Ovary (tissue), 9 donors: ENCODE results near the gene COX8A. TPM values are rescaled to one million over a fixed set of nuclear protein-coding genes. Genes with fewer than 3 reads are reported as not detected.
A peak's percentile ranks its signal among the peaks of the same experiment; 100 is the strongest.

Experiments used
- DNase-seq, 5 donors: peaks; one replicate each; pipeline ENCODE4 v3.0.0-alpha.2; 2019 to 2020
- H3K27ac ChIP-seq, 2 donors: fragments of 200-600 bp; one replicate each; pipeline versions ENCODE4 v1.5.1 to v1.8.0; 2019 to 2022
- H3K27me3 ChIP-seq: fragments of 200-600 bp; one replicate; pipeline ENCODE4 v1.8.0; 2022
- H3K36me3 ChIP-seq: fragments of 200-600 bp; sonication (generic); one replicate; pipeline ENCODE4 v1.5.1; 2019
- H3K4me1 ChIP-seq: one replicate; pipeline ENCODE4 v1.8.1; 2013; ENCODE audit warnings: mild to moderate bottlenecking, moderate library complexity; ENCODE audit not compliant: insufficient read depth
- H3K4me3 ChIP-seq: fragments of 200-600 bp; sonication (generic); one replicate; pipeline ENCODE4 v1.5.1; 2017
- H3K9me3 ChIP-seq, 2 donors: fragments of 200-600 bp in 1 of 2; sonication (generic) in 1 of 2; one replicate each; pipeline versions ENCODE4 v1.5.1 to v1.8.1; 2013 to 2019; ENCODE audit warnings: mild to moderate bottlenecking in 1 of 2, moderate library complexity in 1 of 2
- EP300 ChIP-seq: sonication (generic); formaldehyde crosslinking; IDR thresholded peaks from one replicate; pipeline ENCODE4 v1.6.1; 2017; ENCODE audit warnings: antibody characterized with exemption
- POLR2A ChIP-seq: fragments of 450-650 bp; IDR thresholded peaks from one replicate; pipeline ENCODE4 v1.6.1; 2017; ENCODE audit warnings: antibody characterized with exemption, mild to moderate bottlenecking, moderate library complexity
- WGBS, 3 donors: extraction: QIAGEN DNeasy Blood & Tissue Kit in 1 of 3; methylation state at CpG; one replicate each; pipeline versions ENCODE4 v1.1.5 to v1.1.7; 2013 to 2017; 5-methylcytosine and 5-hydroxymethylcytosine counted together
- intact Hi-C, 4 donors: fragments of 100-400 bp; cut with DNase I; formaldehyde crosslinking; loops; one replicate each; pipeline versions ENCODE4 v1.11.0 to v1.15.1; 2022 to 2023
- polyA plus RNA-seq, 2 donors: library from polyadenylated mRNA; stranded (reverse); fragments of 200-250 nt in 1 of 2; fragments of 350-450 nt in 1 of 2; fragmentation: Illumina TruSeq in 1 of 2; extraction: RNeasy Lipid Tissue Mini Kit (QIAGEN cat#74804) in 1 of 2; gene quantifications; one replicate each; pipeline ENCODE4 v1.2.3, GENCODE V29; 2013 to 2014
- total RNA-seq, 7 donors: library from RNA; depleted of rRNA in 2 of 7; stranded (reverse); fragments of >200 nt in 2 of 7; fragmentation: NEBNext Ultra II Directional in 3 of 7; extraction: Animal tissue kit (Norgen Biotek cat#: 25700) in 3 of 7; gene quantifications; one replicate each; pipeline versions ENCODE4 v1.1.0 to v1.2.4, GENCODE V29; 2016 to 2023
- TF ChIP-seq, protein P1 (sequence below), 3 donors: fragments of 450-650 bp in 2 of 3; fragments of 200-600 bp in 1 of 3; IDR thresholded peaks; one replicate each; pipeline versions ENCODE4 v1.5.1 to v1.8.0; 2016 to 2022; ENCODE audit warnings: antibody characterized with exemption in 3 of 3, mild to moderate bottlenecking in 1 of 3
- donor health status: DM: no; HTN: no; CAD: no; lungs with moderate emphysema.
- donor health status: DM: no; HTN: no; CAD: no.
- donor health status: Bipolar disorder and iron deficiency.
- donor health status: DM: yes; HTN: yes; CAD: no.
- donor health status: DM: no; HTN: no; CAD: no.
- donor health status: DM: yes; HTN: yes; CAD: no.

Gene COX8A
- total and polyA plus RNA-seq, 9 donors = 64.8 to 438 (median 222) TPM

DNA sequence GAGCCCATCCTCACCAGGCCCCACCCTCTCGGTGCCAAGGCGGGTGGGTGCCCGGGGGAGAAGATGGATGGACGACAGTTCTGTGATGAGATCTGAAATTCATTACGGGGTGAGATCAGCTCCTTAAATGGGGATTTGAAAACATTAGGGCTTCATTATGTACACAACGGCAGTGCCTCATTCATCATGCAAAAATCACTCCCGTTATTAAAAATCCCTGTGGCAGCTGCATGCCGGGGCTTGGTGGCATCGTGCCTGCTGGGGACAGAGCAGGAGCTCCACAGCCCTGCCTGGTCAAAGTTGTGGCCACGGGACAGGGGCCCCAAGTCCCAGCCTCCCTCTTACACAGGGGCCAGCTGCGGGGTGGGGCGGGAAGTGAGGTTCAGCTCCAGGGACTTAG is 32.0 kb downstream of the COX8A start:
- TF ChIP-seq EP300 (no peak), POLR2A (no peak)
- TF ChIP-seq, protein P1, sequence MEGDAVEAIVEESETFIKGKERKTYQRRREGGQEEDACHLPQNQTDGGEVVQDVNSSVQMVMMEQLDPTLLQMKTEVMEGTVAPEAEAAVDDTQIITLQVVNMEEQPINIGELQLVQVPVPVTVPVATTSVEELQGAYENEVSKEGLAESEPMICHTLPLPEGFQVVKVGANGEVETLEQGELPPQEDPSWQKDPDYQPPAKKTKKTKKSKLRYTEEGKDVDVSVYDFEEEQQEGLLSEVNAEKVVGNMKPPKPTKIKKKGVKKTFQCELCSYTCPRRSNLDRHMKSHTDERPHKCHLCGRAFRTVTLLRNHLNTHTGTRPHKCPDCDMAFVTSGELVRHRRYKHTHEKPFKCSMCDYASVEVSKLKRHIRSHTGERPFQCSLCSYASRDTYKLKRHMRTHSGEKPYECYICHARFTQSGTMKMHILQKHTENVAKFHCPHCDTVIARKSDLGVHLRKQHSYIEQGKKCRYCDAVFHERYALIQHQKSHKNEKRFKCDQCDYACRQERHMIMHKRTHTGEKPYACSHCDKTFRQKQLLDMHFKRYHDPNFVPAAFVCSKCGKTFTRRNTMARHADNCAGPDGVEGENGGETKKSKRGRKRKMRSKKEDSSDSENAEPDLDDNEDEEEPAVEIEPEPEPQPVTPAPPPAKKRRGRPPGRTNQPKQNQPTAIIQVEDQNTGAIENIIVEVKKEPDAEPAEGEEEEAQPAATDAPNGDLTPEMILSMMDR (IDR thresholded peaks at IDR 0.05) = no peak
- DNase-seq = no peak
- Histone ChIP-seq H3K4me1 (peaks cover 8% of the 10 kb centered on the region), H3K36me3 (no peaks in the 10 kb centered on the region), H3K27me3 (no peaks in the 10 kb centered on the region), H3K9me3 (no peaks in the 10 kb centered on the region), H3K27ac (no peak overlapping the region), H3K4me3 (no peak overlapping the region)
- WGBS, 3 donors = 77 to 86% (median 80%) methylated on average over 12 of the region's 12 CpGs
- intact Hi-C loops = loop anchor here in 1 of 4 donors (10.0 kb wide), 1 partner anchor 288 kb away; the partner anchor contains the start of gene KCNK4

DNA sequence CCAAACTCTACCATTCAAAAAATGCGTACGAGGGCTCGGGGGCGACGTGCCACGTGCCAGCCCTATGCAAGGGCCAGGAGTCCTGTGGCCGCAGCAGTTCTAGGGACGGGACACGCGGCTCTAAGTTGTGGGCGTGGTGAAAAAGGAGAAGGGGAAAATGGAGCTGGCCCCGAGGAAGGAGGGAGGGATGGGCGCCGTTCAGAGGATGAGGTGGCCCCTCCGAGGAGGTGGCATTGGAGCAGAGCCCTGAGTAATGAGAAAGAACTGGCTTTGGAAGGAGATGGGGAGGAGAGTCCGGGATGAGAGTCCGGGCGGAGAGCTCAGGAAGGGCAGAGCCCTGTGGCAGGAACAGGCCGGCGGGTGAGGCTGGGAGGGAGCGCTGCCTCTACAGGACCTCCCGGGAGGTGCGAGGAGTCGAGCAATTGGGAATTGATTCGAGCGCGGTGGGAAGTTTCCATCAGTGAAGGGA is 32.8 kb downstream of the COX8A start:
- Histone ChIP-seq H3K4me3 (peak overlapping the region; percentile 37), H3K27me3 (no peaks in the 10 kb centered on the region), H3K36me3 (no peaks in the 10 kb centered on the region), H3K27ac (peak overlapping the region in 1 of 2 donors; percentile 51), H3K4me1 (peaks cover 8% of the 10 kb centered on the region), H3K9me3 (no peaks in the 10 kb centered on the region)
- peak in 1 of 5 donors; percentile 49 for DNase-seq
- TF ChIP-seq POLR2A (no peak), EP300 (no peak)
- TF ChIP-seq, protein P1 (IDR thresholded peaks at IDR 0.05) = no peak
- WGBS, 3 donors = 1 to 3% (median 1%) methylated on average over 27 of the region's 27 CpGs
- intact Hi-C loops = loop anchor here in 1 of 4 donors (10.0 kb wide), 1 partner anchor 288 kb away; the partner anchor contains the start of gene KCNK4

DNA sequence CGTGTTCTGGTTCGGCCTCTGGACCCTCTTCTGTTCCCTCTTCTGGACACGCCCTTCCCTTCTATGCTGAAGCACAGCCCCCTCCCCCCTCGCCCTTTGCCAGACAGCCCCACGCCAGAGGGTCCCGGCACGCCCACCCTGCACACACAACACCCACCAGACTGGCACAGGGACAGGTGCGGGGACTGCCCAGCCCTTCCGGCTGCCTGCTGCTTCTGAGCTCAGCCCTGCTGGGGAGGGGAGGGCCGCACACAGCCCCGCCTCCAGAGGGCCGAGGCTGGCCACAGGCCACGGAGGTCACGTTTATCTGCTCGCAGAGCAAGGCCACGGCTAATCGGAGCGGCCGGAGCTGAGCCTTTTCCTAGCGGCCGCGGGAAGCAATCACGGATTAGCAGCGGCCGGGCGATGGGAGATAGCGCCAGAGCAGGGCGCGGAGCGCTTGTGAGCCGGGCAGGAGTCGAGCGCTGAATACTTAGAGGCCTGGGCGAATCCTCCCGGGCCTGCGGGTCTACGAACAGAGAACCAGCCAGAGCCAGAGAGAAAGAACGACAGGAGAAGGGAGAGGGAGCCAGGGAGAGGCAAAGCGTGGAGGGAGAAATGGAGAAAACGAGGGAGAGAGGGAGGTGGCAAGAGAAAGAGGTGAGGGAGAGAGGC is 33.3 kb downstream of the COX8A start:
- Histone ChIP-seq H3K9me3 (no peaks in the 10 kb centered on the region), H3K27ac (peak overlapping the region in 1 of 2 donors; percentile 51), H3K27me3 (no peaks in the 10 kb centered on the region), H3K36me3 (no peaks in the 10 kb centered on the region), H3K4me3 (peak overlapping the region; percentile 37), H3K4me1 (peaks cover 8% of the 10 kb centered on the region)
- no peak for TF ChIP-seq POLR2A
- TF ChIP-seq, protein P1 (IDR thresholded peaks at IDR 0.05) = peak; percentile 28 to 64 (median 33)
- no peak for TF ChIP-seq EP300
- intact Hi-C loops = loop anchor here in 1 of 4 donors (10.0 kb wide), 1 partner anchor 287 kb away; the partner anchor contains the start of gene KCNK4
- peak; percentile 81 to 92 (median 85) for DNase-seq
- WGBS, 3 donors = 1 to 3% (median 3%) methylated on average over 40 of the region's 40 CpGs

DNA sequence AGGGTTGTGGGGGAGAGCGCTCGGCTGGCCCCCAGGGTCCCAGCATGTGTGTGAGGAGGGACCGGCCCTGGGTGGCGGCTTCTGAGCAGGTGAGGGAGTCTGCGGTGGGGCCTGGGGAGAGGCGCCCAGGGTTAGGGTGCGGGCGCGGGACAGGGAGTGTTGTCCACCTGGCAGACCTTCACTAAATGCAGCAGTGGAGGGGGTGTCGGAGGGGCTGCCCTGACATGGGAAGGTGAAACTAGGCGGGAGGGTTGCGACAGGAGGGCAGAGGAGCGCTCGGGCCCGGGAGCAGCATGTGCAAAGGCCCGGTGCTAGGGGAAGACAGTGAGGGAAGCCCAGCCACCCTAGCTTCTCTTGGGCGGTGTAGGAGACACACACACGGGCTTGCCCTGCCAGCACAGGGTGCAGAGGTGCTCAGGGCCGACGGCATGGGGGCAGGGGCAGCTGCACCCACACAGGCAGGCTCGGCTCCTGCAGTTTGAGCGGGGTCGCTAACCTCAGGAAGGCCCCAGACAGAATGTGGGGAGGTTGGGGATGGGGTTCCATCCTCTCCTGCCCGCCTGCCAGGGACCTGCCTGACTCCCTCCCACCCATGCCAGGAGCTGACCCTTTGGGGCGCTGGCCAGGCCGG is 34.0 kb downstream of the COX8A start:
- intact Hi-C loops = loop anchor here in 1 of 4 donors (10.0 kb wide), 1 partner anchor 286 kb away; the partner anchor contains the start of gene KCNK4
- no peak for DNase-seq
- H3K4me1 ChIP-seq = peaks cover 8% of the 10 kb centered on the region
- no peak overlapping the region for H3K4me3 ChIP-seq
- H3K27me3 ChIP-seq = no peaks in the 10 kb centered on the region
- no peaks in the 10 kb centered on the region for H3K9me3 ChIP-seq
- WGBS, 3 donors = 89 to 94% (median 92%) methylated on average over 25 to 26 of the region's 26 CpGs
- H3K36me3 ChIP-seq = no peaks in the 10 kb centered on the region
- TF ChIP-seq POLR2A (no peak), EP300 (no peak)
- TF ChIP-seq, protein P1 (IDR thresholded peaks at IDR 0.05) = no peak
- peak overlapping the region in 1 of 2 donors; percentile 51 for H3K27ac ChIP-seq
